GM12878 (cell line): ENCODE measurements around the gene UBAC2. TPM values are rescaled to one million over a fixed set of nuclear protein-coding genes. Genes with fewer than 3 reads are reported as not detected.
A peak's percentile ranks its signal among the peaks of the same experiment; 100 is the strongest.

ENCODE experiments used
- ATAC-seq: fragments of 200-7000 bp; cut with Tn5 transposase; 3 replicates; pipeline ENCODE4 v1.9.1; 2020; ENCODE audit warnings: mild to moderate bottlenecking, moderate library complexity
- BruUV-seq: library from RNA; stranded (reverse); fragments of 400-500 nt; replicated peaks from 2 replicates; lab custom pipeline; 2021; lab: Mats Ljungman, UMichigan
- CTCF ChIA-PET: fragments of 300-600 bp; sonication (Branson Sonifier 250); formaldehyde crosslinking; extraction: SDS; loops from one replicate; lab custom pipeline; 2021; ENCODE audit warnings: inconsistent platforms; lab: Yijun Ruan, JAX
- POLR2A ChIA-PET: fragments of 350-600 bp; formaldehyde crosslinking; extraction: SDS; loops from one replicate; lab custom pipeline; 2021; ENCODE audit warnings: inconsistent platforms; lab: Charles Lee
- RAD21 ChIA-PET: fragments of 300-600 bp; sonication (Branson Sonifier 250); formaldehyde crosslinking; loops from one replicate; lab custom pipeline; 2023; ENCODE audit warnings: antibody characterized with exemption; ENCODE audit not compliant: unreplicated experiment; lab: Charles Lee
- SMC1A ChIA-PET: fragments of 300-600 bp; sonication (Branson Sonifier 250); formaldehyde crosslinking; loops from one replicate; lab custom pipeline; 2023; ENCODE audit not compliant: unreplicated experiment, uncharacterized antibody; lab: Charles Lee
- DNase-seq: peaks from one replicate; pipeline ENCODE4 v3.0.0-alpha.2; 2011; ENCODE audit warnings: low read depth, low spot score
- FAIRE-seq: peaks from 3 replicates; lab custom pipeline; 2011; peaks lifted over from hg19 to GRCh38; lab: Jason Lieb, UNC
- H2AFZ ChIP-seq: 2 replicates; pipeline ENCODE4 v1.6.0; 2011; ENCODE audit warnings: low read depth, low read length, control low read depth; ENCODE audit not compliant: control insufficient read depth
- H3K27ac ChIP-seq: 2 replicates; pipeline ENCODE4 v1.5.1; 2011; ENCODE audit warnings: control low read depth; ENCODE audit not compliant: control insufficient read depth, insufficient read depth
- H3K27me3 ChIP-seq, 2 experiments: replicated peaks in 1 of 2; 2 replicates each; pipeline versions ENCODE4 v1.6.0 to v1.6.1; 2011; ENCODE audit warnings: low read length in 1 of 2; ENCODE audit not compliant: control insufficient read depth in 2 of 2, insufficient read depth in 2 of 2
- H3K36me3 ChIP-seq, 2 experiments: 2 replicates each; pipeline ENCODE4 v1.5.1; 2011; ENCODE audit warnings: low read length in 1 of 2; ENCODE audit not compliant: control insufficient read depth in 2 of 2, insufficient read depth in 2 of 2
- H3K4me1 ChIP-seq: 2 replicates; pipeline ENCODE4 v1.6.1; 2011; ENCODE audit warnings: mild to moderate bottlenecking, low read length, moderate library complexity, mixed read lengths; ENCODE audit not compliant: control insufficient read depth, insufficient read depth
- H3K4me2 ChIP-seq: 2 replicates; pipeline ENCODE4 v1.6.0; 2011; ENCODE audit warnings: control low read depth; ENCODE audit not compliant: control insufficient read depth, insufficient read depth
- H3K4me3 ChIP-seq: fragments of 200-600 bp; sonication (generic); 2 replicates; pipeline ENCODE4 v1.5.1; 2016
- H3K79me2 ChIP-seq: 2 replicates; pipeline ENCODE4 v1.6.0; 2011; ENCODE audit warnings: low read length; ENCODE audit not compliant: control insufficient read depth, insufficient read depth
- H3K9ac ChIP-seq: 2 replicates; pipeline ENCODE4 v1.8.0; 2011; ENCODE audit warnings: low read length, control low read depth, mixed read lengths; ENCODE audit not compliant: control insufficient read depth, insufficient read depth
- H3K9me3 ChIP-seq: replicated peaks from 3 replicates; pipeline ENCODE4 v1.5.1; 2011; ENCODE audit warnings: mild to moderate bottlenecking, low read length; ENCODE audit not compliant: control insufficient read depth, insufficient read depth
- H4K20me1 ChIP-seq: 2 replicates; pipeline ENCODE4 v1.6.0; 2011; ENCODE audit not compliant: control insufficient read depth, insufficient read depth
- BCL11A ChIP-seq: IDR thresholded peaks from 2 replicates; pipeline ENCODE4 v1.6.1; 2011; ENCODE audit warnings: low read depth, low read length
- EGR1 ChIP-seq, 2 experiments: IDR thresholded peaks; 1 replicate in 1 of 2; 2 replicates in 1 of 2; pipeline ENCODE4 v1.6.1; 2011 to 2012; ENCODE audit warnings: low read depth in 2 of 2, low read length in 2 of 2, borderline replicate concordance in 1 of 2, mild to moderate bottlenecking in 1 of 2, moderate library complexity in 1 of 2
- HDAC6 ChIP-seq: fragments of 200-600 bp; sonication (generic); IDR thresholded peaks from one replicate; pipeline ENCODE4 v1.8.0; 2017; ENCODE audit warnings: antibody characterized with exemption; ENCODE audit not compliant: unreplicated experiment
- MXI1 ChIP-seq: fragments of 150-350 bp; IDR thresholded peaks from 2 replicates; pipeline ENCODE4 v1.6.1; 2011; ENCODE audit warnings: low read depth, mild to moderate bottlenecking, inconsistent platforms, low read length, improper control_type of control experiment
- MYB ChIP-seq: fragments of 150-350 bp; IDR thresholded peaks from 2 replicates; pipeline ENCODE4 v1.6.1; 2014; ENCODE audit warnings: mild to moderate bottlenecking, low read depth, low read length, borderline replicate concordance
- NBN ChIP-seq: fragments of 450-650 bp; IDR thresholded peaks from 2 replicates; pipeline ENCODE4 v1.6.1; 2016
- NFIC ChIP-seq: IDR thresholded peaks from 2 replicates; pipeline ENCODE4 v1.6.1; 2012; ENCODE audit warnings: low read depth, mild to moderate bottlenecking, inconsistent platforms, low read length, moderate library complexity
- REST ChIP-seq: IDR thresholded peaks from 2 replicates; pipeline ENCODE4 v1.6.1; 2012; ENCODE audit warnings: mild to moderate bottlenecking, low read depth, low read length
- ZBTB11 ChIP-seq: fragments of 450-650 bp; formaldehyde crosslinking; IDR thresholded peaks from 2 replicates; pipeline ENCODE4 v1.5.0; 2022; ENCODE audit warnings: mild to moderate bottlenecking, missing genetic modification characterization
- ZNF207 ChIP-seq: fragments of 450-650 bp; IDR thresholded peaks from 2 replicates; pipeline ENCODE4 v1.6.1; 2014; ENCODE audit warnings: antibody characterized with exemption, mild to moderate bottlenecking, borderline replicate concordance
- WGBS: methylation state at CpG from one replicate; pipeline ENCODE4 v1.1.6; 2016; ENCODE audit warnings: low lambda C conversion rate; ENCODE audit not compliant: insufficient replicate concordance, insufficient coverage; ENCODE audit errors: missing lambda C conversion rate; 5-methylcytosine and 5-hydroxymethylcytosine counted together
- in situ Hi-C: fragments of 300-500 bp; cut with MboI; formaldehyde crosslinking; loops from 9 replicates; pipeline ENCODE4 v1.14.3; 2018; ENCODE audit warnings: mixed read lengths
- intact Hi-C: fragments of 100-400 bp; cut with micrococcal nuclease; formaldehyde crosslinking; loops from one replicate; pipeline ENCODE4 v1.14.2; 2022; ENCODE audit not compliant: unreplicated experiment
- polyA plus RNA-seq, 11 experiments: library from polyadenylated mRNA; depleted of rRNA in 4 of 11; unstranded in 6 of 11; stranded (reverse) in 5 of 11; fragments of >200 nt; fragmentation: Nextera tagmentation in 4 of 11; fragmentation: Illumina TruSeq in 1 of 11; extraction: Ambion mirVana in 4 of 11; extraction: Trizol in 1 of 11; gene quantifications; 1 replicate in 1 of 11; 2 replicates in 10 of 11; pipeline versions ENCODE4 v1.2.1 to v1.2.3, GENCODE V29; 2011 to 2016; ENCODE audit warnings: inconsistent platforms in 2 of 11, missing spikeins in 2 of 11, low read depth in 1 of 11
- total RNA-seq, 4 experiments: library from RNA; depleted of rRNA in 3 of 4; stranded (reverse); fragments of >200 nt in 3 of 4; fragmentation: Illumina TruSeq in 1 of 4; extraction: Trizol in 1 of 4; gene quantifications; 2 replicates each; pipeline versions ENCODE4 v1.2.1 to v1.2.3, GENCODE V29; 2013 to 2021
- TF ChIP-seq, protein P1 (sequence below): fragments of 450-650 bp; IDR thresholded peaks from 2 replicates; pipeline ENCODE4 v1.6.1; 2017; ENCODE audit warnings: mild to moderate bottlenecking, moderate library complexity

UBAC2 gene
- total and polyA plus RNA-seq, 10 of the 15 experiments (the other 5 are each of a cell fraction or from before 2014, with no cell fraction given) = 3.0 to 54.6 (median 17.4) TPM

DNA sequence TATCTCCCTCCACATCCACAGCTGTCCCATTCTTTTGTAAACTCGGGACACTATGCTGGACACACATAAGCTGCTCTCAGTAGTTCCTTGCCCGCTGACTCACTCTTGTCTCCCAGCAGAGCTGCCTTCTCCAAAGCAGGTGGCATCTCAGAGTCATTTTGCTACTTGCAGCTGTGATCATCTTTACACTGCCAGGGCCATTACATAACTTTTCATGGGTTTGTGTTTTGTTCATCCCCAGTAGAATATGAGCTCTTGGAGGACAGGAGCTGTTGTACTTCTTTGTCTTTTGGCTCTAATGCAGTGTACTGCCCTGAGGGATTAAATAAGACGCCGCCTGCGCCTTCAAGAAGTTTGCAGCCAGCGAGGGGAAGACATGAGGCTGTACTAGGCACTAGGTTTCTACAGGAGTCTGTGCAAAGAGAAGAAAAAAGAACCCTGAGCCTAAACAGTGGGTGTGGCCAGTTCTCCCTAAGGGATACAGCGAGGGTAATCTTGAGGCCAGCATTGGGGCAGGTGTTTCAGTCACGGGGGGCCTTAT is 147.3 kb downstream of the UBAC2 start (continued):
- 0 out of 2 replicates have a peak, but pooled peaks have one; percentile 35 for TF ChIP-seq BCL11A

DNA sequence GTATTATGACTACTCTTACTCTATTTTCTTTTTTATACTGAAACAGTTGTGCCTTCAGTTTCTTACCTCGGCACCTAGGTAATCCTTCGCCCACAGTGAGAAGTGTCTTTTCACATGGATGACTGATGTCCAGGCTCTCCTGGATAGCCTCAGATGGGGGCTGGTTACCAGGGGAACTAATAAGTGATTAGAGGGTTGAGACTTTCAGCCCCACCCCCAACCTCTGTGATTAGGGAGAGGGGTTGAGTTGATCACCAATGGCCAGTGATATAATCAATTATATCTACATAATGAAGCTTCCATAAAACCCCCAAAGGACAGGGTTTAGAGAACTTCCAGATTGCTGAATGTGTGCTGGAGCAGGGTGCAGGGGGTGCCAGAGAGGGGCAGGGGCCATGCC is 149.5 kb downstream of the UBAC2 start:
- BruUV-seq = no TSS peak
- RAD21 ChIA-PET = no interaction called here
- TF ChIP-seq NFIC (no peak), ZBTB11 (CRISPR knock-in tag) (no peak), NBN (no peak), ZNF207 (no peak), HDAC6 (no peak), EGR1 (IDR thresholded peaks at IDR 0.05; ENCODE audit: borderline replicate concordance in 1 of 2, low read depth in 2 of 2, low read length in 2 of 2) (no peak), REST (no peak), MYB (no peak), MXI1 (no peak)
- TF ChIP-seq, protein P1, sequence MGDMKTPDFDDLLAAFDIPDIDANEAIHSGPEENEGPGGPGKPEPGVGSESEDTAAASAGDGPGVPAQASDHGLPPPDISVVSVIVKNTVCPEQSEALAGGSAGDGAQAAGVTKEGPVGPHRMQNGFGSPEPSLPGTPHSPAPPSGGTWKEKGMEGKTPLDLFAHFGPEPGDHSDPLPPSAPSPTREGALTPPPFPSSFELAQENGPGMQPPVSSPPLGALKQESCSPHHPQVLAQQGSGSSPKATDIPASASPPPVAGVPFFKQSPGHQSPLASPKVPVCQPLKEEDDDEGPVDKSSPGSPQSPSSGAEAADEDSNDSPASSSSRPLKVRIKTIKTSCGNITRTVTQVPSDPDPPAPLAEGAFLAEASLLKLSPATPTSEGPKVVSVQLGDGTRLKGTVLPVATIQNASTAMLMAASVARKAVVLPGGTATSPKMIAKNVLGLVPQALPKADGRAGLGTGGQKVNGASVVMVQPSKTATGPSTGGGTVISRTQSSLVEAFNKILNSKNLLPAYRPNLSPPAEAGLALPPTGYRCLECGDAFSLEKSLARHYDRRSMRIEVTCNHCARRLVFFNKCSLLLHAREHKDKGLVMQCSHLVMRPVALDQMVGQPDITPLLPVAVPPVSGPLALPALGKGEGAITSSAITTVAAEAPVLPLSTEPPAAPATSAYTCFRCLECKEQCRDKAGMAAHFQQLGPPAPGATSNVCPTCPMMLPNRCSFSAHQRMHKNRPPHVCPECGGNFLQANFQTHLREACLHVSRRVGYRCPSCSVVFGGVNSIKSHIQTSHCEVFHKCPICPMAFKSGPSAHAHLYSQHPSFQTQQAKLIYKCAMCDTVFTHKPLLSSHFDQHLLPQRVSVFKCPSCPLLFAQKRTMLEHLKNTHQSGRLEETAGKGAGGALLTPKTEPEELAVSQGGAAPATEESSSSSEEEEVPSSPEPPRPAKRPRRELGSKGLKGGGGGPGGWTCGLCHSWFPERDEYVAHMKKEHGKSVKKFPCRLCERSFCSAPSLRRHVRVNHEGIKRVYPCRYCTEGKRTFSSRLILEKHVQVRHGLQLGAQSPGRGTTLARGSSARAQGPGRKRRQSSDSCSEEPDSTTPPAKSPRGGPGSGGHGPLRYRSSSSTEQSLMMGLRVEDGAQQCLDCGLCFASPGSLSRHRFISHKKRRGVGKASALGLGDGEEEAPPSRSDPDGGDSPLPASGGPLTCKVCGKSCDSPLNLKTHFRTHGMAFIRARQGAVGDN = no peak

More for the DNA sequence above, 149.5 kb downstream of the UBAC2 start:
- in situ Hi-C loops = no loop called here
- FAIRE-seq (no peak), DNase-seq (no peak), ATAC-seq (no peak)
- Histone ChIP-seq H3K9ac (no peak overlapping the region), H3K4me3 (no peak overlapping the region), H3K4me1 (peaks cover 52% of the 10 kb centered on the region), H4K20me1 (no peaks in the 10 kb centered on the region), H3K9me3 (no peaks in the 10 kb centered on the region), H2AFZ (no peak overlapping the region), H3K79me2 (peaks cover 17% of the 10 kb centered on the region), H3K36me3 (no peaks in the 10 kb centered on the region; a peak in 3 of 4 replicates), H3K27ac (no peak overlapping the region), H3K4me2 (no peak overlapping the region), H3K27me3 (no peaks in the 10 kb centered on the region)
- intact Hi-C loops = no loop called here
- ChIA-PET CTCF (interaction anchor here (3.2 kb wide), 1 partner anchor 15 kb away, joined by 12 read pairs; no protein-coding TSS in a partner anchor), SMC1A (no interaction called here), POLR2A (no interaction called here)
- 100% methylated on average over 2 of the region's 2 CpGs for WGBS
